Testis (tissue), 3 donors: ENCODE results near the gene VWA8. TPM values are rescaled to one million over a fixed set of nuclear protein-coding genes. Genes with fewer than 3 reads are reported as not detected.

ENCODE experiments used
- DNase-seq: peaks from one replicate; pipeline ENCODE4 v3.0.0-alpha.2; 2019
- H3K27ac ChIP-seq, 2 donors: fragments of 200-600 bp; sonication (generic); one replicate each; pipeline ENCODE4 v1.5.1; 2019
- H3K27me3 ChIP-seq: fragments of 200-600 bp; sonication (generic); one replicate; pipeline ENCODE4 v1.5.1; 2019
- H3K36me3 ChIP-seq: fragments of 200-600 bp; sonication (generic); one replicate; pipeline ENCODE4 v1.5.1; 2017; ENCODE audit warnings: low read depth; ENCODE audit errors: missing control alignments
- H3K4me1 ChIP-seq: fragments of 200-600 bp; sonication (generic); one replicate; pipeline ENCODE4 v1.5.1; 2019
- H3K4me3 ChIP-seq, 2 donors: fragments of 200-600 bp; sonication (generic); one replicate each; pipeline ENCODE4 v1.5.1; 2017 to 2019
- H3K9me3 ChIP-seq: fragments of 200-600 bp; sonication (generic); one replicate; pipeline ENCODE4 v1.5.1; 2017
- POLR2A ChIP-seq: fragments of 450-650 bp; IDR thresholded peaks from one replicate; pipeline ENCODE4 v1.6.1; 2017; ENCODE audit warnings: antibody characterized with exemption, mild to moderate bottlenecking, moderate library complexity
- WGBS, 2 donors: methylation state at CpG; one replicate each; pipeline ENCODE4 v1.1.5; 2018; 5-methylcytosine and 5-hydroxymethylcytosine counted together
- intact Hi-C: fragments of 100-400 bp; cut with DNase I; formaldehyde crosslinking; loops from one replicate; pipeline ENCODE4 v1.15.1; 2023; ENCODE audit warnings: low total_unique reads
- polyA plus RNA-seq: library from polyadenylated mRNA; stranded (reverse); fragments of 350-450 nt; fragmentation: Illumina TruSeq; extraction: RNeasy Lipid Tissue Mini Kit (QIAGEN cat#74804); gene quantifications from one replicate; pipeline ENCODE4 v1.2.3, GENCODE V29; 2014; ENCODE audit warnings: low read depth, low replicate concordance; ENCODE audit not compliant: insufficient read depth
- total RNA-seq, 2 donors: library from RNA; depleted of rRNA; stranded (reverse); fragments of >200 nt; gene quantifications; one replicate each; pipeline ENCODE4 v1.2.3, GENCODE V29; 2016
- TF ChIP-seq, protein P1 (sequence below), 3 experiments: fragments of 450-650 bp in 2 of 3; fragments of 200-600 bp in 1 of 3; sonication (generic) in 1 of 3; IDR thresholded peaks; one replicate each; pipeline ENCODE4 v1.5.1; 2016 to 2019; ENCODE audit warnings: antibody characterized with exemption in 3 of 3, mild to moderate bottlenecking in 2 of 3, moderate library complexity in 1 of 3

The VWA8 gene
- total and polyA plus RNA-seq, 3 donors from 2014 or later = 6.9 to 27.1 (median 15.2) TPM

DNA sequence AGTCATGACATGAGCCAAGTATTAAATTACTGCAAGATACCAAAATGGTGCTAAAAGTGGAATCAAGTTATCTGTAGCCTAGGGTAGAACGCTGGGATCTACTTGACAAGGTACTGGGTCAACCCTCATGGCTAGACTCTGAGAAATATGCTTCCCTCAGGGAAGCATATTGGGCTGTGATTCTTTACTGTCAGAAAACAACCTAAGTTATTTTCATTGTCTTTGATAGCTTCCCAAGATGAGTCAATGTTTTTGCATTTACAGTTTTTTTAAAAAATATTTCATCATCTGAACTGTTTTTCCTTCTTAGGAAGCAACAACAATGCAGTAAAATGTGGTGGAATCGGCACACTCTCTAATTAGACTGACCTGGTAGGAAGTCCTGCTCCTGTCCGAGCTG is 285.6 kb downstream of the VWA8 start:
- H3K36me3 ChIP-seq = no peaks in the 10 kb centered on the region
- intact Hi-C loops = loop anchor here (10.0 kb wide), 1 partner anchor 439 kb away; no protein-coding TSS in a partner anchor

DNA sequence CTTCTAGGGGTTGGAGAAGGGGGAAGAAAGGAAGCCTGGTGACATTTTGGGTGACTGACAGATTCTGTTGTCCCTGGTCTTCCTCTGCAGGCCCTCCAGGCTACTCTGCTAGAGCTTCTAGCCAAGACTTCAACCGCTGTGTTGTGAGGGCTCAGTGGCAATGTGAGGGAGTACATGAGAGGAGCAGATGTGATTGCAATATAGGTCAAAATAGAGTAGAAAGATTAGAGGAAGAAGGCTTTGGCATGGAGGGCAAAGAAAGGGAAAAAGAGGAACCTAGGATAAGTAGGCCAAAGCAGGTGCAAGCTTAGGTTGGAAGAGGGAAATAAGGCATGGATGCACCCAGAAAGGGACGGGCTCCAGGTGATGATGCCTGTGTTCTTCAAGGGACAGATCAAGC is 286.7 kb downstream of the VWA8 start:
- no peaks in the 10 kb centered on the region for H3K9me3 ChIP-seq
- H3K36me3 ChIP-seq = no peaks in the 10 kb centered on the region
- intact Hi-C loops = loop anchor here (10.0 kb wide), 1 partner anchor 441 kb away; no protein-coding TSS in a partner anchor
- H3K4me1 ChIP-seq = no peaks in the 10 kb centered on the region
- TF ChIP-seq, protein P1, sequence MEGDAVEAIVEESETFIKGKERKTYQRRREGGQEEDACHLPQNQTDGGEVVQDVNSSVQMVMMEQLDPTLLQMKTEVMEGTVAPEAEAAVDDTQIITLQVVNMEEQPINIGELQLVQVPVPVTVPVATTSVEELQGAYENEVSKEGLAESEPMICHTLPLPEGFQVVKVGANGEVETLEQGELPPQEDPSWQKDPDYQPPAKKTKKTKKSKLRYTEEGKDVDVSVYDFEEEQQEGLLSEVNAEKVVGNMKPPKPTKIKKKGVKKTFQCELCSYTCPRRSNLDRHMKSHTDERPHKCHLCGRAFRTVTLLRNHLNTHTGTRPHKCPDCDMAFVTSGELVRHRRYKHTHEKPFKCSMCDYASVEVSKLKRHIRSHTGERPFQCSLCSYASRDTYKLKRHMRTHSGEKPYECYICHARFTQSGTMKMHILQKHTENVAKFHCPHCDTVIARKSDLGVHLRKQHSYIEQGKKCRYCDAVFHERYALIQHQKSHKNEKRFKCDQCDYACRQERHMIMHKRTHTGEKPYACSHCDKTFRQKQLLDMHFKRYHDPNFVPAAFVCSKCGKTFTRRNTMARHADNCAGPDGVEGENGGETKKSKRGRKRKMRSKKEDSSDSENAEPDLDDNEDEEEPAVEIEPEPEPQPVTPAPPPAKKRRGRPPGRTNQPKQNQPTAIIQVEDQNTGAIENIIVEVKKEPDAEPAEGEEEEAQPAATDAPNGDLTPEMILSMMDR (IDR thresholded peaks at IDR 0.05) = no peak
- no peak for TF ChIP-seq POLR2A
- no peak overlapping the region for H3K4me3 ChIP-seq
- no peak overlapping the region for H3K27ac ChIP-seq
- no peaks in the 10 kb centered on the region for H3K27me3 ChIP-seq
- WGBS, 2 donors = 47 to 48% methylated on average over 2 of the region's 2 CpGs
- DNase-seq = no peak

More for the DNA sequence above, 285.6 kb downstream of the VWA8 start:
- H3K4me1 ChIP-seq = no peaks in the 10 kb centered on the region
- no peak overlapping the region for H3K4me3 ChIP-seq
- no peaks in the 10 kb centered on the region for H3K9me3 ChIP-seq
- no peak overlapping the region for H3K27ac ChIP-seq
- DNase-seq = no peak
- no peaks in the 10 kb centered on the region for H3K27me3 ChIP-seq
- no peak for TF ChIP-seq POLR2A
- TF ChIP-seq, protein P1 (IDR thresholded peaks at IDR 0.05) = no peak
- 78 to 80% methylated on average over 3 of the region's 3 CpGs for WGBS, 2 donors

DNA sequence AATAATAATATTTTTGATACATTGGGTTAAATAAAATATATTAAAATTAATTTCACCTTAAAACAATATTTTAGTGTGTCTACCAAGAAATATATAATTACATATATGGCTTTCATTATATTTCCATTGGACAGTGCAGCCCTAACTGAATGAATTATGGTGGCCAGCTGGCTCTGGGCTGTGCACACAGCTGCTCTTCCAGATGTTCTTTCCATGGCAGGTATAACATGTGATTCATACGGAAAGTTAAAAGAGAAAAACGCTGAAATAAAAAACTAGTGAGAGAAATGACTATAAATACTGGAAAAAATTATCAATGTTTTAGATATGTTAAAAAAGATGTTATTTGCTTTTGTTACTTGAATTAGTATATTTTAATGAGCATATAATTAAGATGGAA is 287.3 kb downstream of the VWA8 start:
- Histone ChIP-seq H3K27me3 (no peaks in the 10 kb centered on the region), H3K4me3 (no peak overlapping the region), H3K4me1 (no peaks in the 10 kb centered on the region), H3K27ac (no peak overlapping the region), H3K9me3 (no peaks in the 10 kb centered on the region), H3K36me3 (no peaks in the 10 kb centered on the region)
- intact Hi-C loops = loop anchor here (10.0 kb wide), 1 partner anchor 441 kb away; no protein-coding TSS in a partner anchor
- DNase-seq = no peak
- no peak for TF ChIP-seq POLR2A
- TF ChIP-seq, protein P1 (IDR thresholded peaks at IDR 0.05) = no peak
- 73 to 78% methylated on average over 2 of the region's 2 CpGs for WGBS, 2 donors

DNA sequence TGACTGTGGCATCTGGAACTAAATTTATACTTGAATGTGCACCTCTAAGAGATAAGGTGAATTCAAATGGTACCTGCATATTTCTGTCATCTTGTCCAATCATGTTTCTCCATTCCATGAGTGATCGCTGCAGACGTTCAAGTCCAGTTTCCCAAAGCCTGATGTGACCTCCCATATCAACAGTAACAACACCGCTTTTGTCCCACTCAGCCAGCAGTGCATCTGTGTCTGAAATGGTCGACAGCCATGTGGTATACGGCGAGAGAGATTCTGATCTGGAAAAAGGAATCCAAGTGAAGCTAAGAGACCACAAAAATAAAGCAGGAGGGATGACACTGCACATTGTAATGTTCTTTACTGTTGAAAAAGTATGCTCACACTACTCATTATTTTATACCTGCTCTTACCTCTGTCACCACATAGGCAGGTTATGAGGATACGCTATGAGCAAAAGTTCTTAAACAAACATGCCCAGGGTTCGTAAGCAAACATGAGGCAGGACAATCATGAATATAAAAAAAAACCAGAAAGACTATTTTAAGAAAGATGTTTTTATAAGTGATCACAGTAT is 290.0 kb downstream of the VWA8 start:
- H3K9me3 ChIP-seq = no peaks in the 10 kb centered on the region
- TF ChIP-seq, protein P1 (IDR thresholded peaks at IDR 0.05) = no peak
- no peak for TF ChIP-seq POLR2A
- H3K4me3 ChIP-seq = no peak overlapping the region
- no peaks in the 10 kb centered on the region for H3K27me3 ChIP-seq
- DNase-seq = no peak
- H3K4me1 ChIP-seq = no peaks in the 10 kb centered on the region
- intact Hi-C loops = loop anchor here (10.0 kb wide), 1 partner anchor 444 kb away; no protein-coding TSS in a partner anchor
- no peaks in the 10 kb centered on the region for H3K36me3 ChIP-seq
- WGBS, 2 donors = 88 to 91% methylated on average over 8 of the region's 8 CpGs
- H3K27ac ChIP-seq = no peak overlapping the region
